Measurements from ENCODE around the gene SFRP2.

Gene SFRP2

GRCh38 chr4:153823483-153823882 is 34.6 kb upstream of the SFRP2 start:
- no peak for TF ChIP-seq FOXP2 (optimal IDR thresholded peaks at IDR 0.05; ENCODE audit: borderline replicate concordance, extremely low read depth, extremely low read length, insufficient read depth)

- TF ChIP-seq FOXP2 (optimal IDR thresholded peaks at IDR 0.05; ENCODE audit: borderline replicate concordance, extremely low read depth, extremely low read length, insufficient read depth) (no peak), REST (IDR thresholded peaks at IDR 0.05; ENCODE audit: insufficient read depth in 1 of 2, low read depth in 2 of 2, low read length in 2 of 2) (no peak), POLR2AphosphoS5 (IDR thresholded peaks at IDR 0.05; ENCODE audit: low read depth, low read length) (no peak), SIN3A (IDR thresholded peaks at IDR 0.05; ENCODE audit: borderline replicate concordance, insufficient read depth, low read length) (no peak), TAF1 (IDR thresholded peaks at IDR 0.05; ENCODE audit: borderline replicate concordance, insufficient read depth, low read length) (no peak)
These were observed 33.4 kb upstream of the SFRP2 start for GRCh38 chr4:153822316-153822715.

- no peak for TF ChIP-seq REST (IDR thresholded peaks at IDR 0.05; ENCODE audit: insufficient read depth in 1 of 2, low read depth in 2 of 2, low read length in 2 of 2)
- TF ChIP-seq FOXP2 (optimal IDR thresholded peaks at IDR 0.05; ENCODE audit: borderline replicate concordance, extremely low read depth, extremely low read length, insufficient read depth): no peak
- no peak for TF ChIP-seq TAF1 (IDR thresholded peaks at IDR 0.05; ENCODE audit: borderline replicate concordance, insufficient read depth, low read length)
- TF ChIP-seq SIN3A (IDR thresholded peaks at IDR 0.05; ENCODE audit: borderline replicate concordance, insufficient read depth, low read length): no peak
- TF ChIP-seq POLR2AphosphoS5 (IDR thresholded peaks at IDR 0.05; ENCODE audit: low read depth, low read length): no peak
These were observed 28.6 kb upstream of the SFRP2 start for GRCh38 chr4:153817466-153817865.

- TF ChIP-seq FOXP2 (optimal IDR thresholded peaks at IDR 0.05; ENCODE audit: borderline replicate concordance, extremely low read depth, extremely low read length, insufficient read depth) (no peak), REST (IDR thresholded peaks at IDR 0.05; ENCODE audit: insufficient read depth in 1 of 2, low read depth in 2 of 2, low read length in 2 of 2) (no peak), TAF1 (IDR thresholded peaks at IDR 0.05; ENCODE audit: borderline replicate concordance, insufficient read depth, low read length) (no peak)
These were observed 27.7 kb upstream of the SFRP2 start for GRCh38 chr4:153816542-153816941.

- TF ChIP-seq REST (IDR thresholded peaks at IDR 0.05; ENCODE audit: insufficient read depth in 1 of 2, low read depth in 2 of 2, low read length in 2 of 2) (no peak), TAF1 (IDR thresholded peaks at IDR 0.05; ENCODE audit: borderline replicate concordance, insufficient read depth, low read length) (no peak), POLR2AphosphoS5 (IDR thresholded peaks at IDR 0.05; ENCODE audit: low read depth, low read length) (no peak), FOXP2 (optimal IDR thresholded peaks at IDR 0.05; ENCODE audit: borderline replicate concordance, extremely low read depth, extremely low read length, insufficient read depth) (no peak), SIN3A (IDR thresholded peaks at IDR 0.05; ENCODE audit: borderline replicate concordance, insufficient read depth, low read length) (no peak)
These were observed 25.9 kb upstream of the SFRP2 start for GRCh38 chr4:153814789-153815188.

Data from PFSK-1 (cell line).